BE2C (cell line): ENCODE measurements around the gene IFIH1.

Source experiments
- DNase-seq: peaks from one replicate; pipeline ENCODE4 v3.0.0-alpha.2; 2020
- H3K27me3 ChIP-seq: fragments of 250-450 bp; sonication (Bioruptor Pico); 2 replicates; pipeline ENCODE4 v1.5.1; 2020; ENCODE audit warnings: mild to moderate bottlenecking
- H3K36me3 ChIP-seq: fragments of 250-450 bp; sonication (Bioruptor Pico); 2 replicates; pipeline ENCODE4 v1.5.1; 2020; ENCODE audit warnings: mild to moderate bottlenecking
- H3K4me1 ChIP-seq: fragments of 250-450 bp; sonication (Bioruptor Pico); 2 replicates; pipeline ENCODE4 v1.5.1; 2020
- H3K4me3 ChIP-seq: 2 replicates; pipeline ENCODE4 v1.5.1; 2011; ENCODE audit warnings: low read depth, low read length
- H3K9me3 ChIP-seq: fragments of 250-450 bp; sonication (Bioruptor Pico); 2 replicates; pipeline ENCODE4 v1.5.1; 2020
- TF ChIP-seq, protein P1 (sequence below): IDR thresholded peaks from 2 replicates; pipeline ENCODE4 v1.5.1; 2012; ENCODE audit warnings: mild to moderate bottlenecking, low read depth, low read length

IFIH1 gene

DNA sequence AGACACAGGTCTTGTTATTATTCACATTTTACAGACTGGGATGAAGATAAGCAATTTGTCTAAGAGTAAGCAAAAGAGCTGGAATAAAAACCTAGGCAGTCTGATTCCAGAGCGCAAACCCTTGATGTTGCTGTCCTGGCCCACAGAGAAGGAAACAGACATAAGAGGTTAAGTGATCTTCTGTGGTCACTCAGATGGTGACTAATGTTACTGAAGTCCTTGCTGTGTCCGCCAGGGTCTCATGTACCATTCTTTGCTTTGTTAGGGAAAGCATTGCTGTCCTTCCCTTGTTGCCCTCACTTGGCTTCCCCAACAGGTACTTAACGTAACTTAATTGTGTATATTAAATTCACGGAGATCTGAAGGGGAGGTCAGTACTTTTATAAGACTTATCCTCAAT lies 60.3 kb downstream of the IFIH1 start:
- Histone ChIP-seq H3K9me3 (no peaks in the 10 kb centered on the region), H3K4me3 (no peak overlapping the region), H3K4me1 (no peaks in the 10 kb centered on the region), H3K27me3 (no peaks in the 10 kb centered on the region), H3K36me3 (no peaks in the 10 kb centered on the region)
- TF ChIP-seq, protein P1, sequence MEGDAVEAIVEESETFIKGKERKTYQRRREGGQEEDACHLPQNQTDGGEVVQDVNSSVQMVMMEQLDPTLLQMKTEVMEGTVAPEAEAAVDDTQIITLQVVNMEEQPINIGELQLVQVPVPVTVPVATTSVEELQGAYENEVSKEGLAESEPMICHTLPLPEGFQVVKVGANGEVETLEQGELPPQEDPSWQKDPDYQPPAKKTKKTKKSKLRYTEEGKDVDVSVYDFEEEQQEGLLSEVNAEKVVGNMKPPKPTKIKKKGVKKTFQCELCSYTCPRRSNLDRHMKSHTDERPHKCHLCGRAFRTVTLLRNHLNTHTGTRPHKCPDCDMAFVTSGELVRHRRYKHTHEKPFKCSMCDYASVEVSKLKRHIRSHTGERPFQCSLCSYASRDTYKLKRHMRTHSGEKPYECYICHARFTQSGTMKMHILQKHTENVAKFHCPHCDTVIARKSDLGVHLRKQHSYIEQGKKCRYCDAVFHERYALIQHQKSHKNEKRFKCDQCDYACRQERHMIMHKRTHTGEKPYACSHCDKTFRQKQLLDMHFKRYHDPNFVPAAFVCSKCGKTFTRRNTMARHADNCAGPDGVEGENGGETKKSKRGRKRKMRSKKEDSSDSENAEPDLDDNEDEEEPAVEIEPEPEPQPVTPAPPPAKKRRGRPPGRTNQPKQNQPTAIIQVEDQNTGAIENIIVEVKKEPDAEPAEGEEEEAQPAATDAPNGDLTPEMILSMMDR: no peak
- DNase-seq: no peak

DNA sequence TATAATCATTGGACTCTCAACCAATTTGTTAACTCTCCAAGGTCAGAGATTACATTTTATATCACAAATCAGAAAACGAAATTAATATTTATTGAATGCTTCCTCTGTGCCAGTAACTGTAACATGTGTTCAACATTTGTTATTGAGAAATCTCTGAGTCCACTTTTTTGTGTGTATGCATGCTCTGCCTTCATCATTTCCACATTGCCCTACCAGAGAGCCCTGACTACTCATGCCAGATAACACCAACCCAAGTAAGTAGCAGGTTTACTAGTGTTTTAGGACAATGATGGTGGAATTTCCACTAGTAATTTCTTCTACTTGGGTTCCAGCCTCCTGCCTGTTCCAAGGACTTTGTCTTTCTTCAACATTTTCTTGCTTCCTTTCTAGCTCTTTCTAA lies 61.1 kb downstream of the IFIH1 start:
- H3K27me3 ChIP-seq: no peaks in the 10 kb centered on the region
- H3K9me3 ChIP-seq: no peaks in the 10 kb centered on the region
- no peaks in the 10 kb centered on the region for H3K36me3 ChIP-seq
- TF ChIP-seq, protein P1: no peak
- no peak for DNase-seq
- no peak overlapping the region for H3K4me3 ChIP-seq
- H3K4me1 ChIP-seq: no peaks in the 10 kb centered on the region

DNA sequence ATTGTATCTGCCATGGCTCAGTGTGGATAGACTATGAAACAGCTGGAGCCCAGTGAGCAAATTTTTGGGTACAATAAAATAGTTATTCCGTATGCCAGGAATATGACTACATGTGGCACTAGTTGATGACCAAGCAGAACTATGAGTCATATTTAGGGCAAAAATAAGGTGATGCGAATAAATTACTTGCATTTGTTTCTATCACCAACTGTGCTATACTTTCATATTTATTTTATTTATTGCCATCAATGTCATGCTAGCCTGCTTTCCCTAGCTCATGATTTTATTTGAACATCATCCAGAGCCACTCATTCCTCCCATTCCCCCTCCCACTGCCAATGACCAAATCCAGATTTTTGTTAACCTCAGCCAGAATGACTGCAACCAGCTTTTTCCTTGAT lies 61.9 kb downstream of the IFIH1 start:
- no peaks in the 10 kb centered on the region for H3K27me3 ChIP-seq
- H3K36me3 ChIP-seq: no peaks in the 10 kb centered on the region
- no peaks in the 10 kb centered on the region for H3K4me1 ChIP-seq
- TF ChIP-seq, protein P1: no peak
- H3K9me3 ChIP-seq: no peaks in the 10 kb centered on the region
- H3K4me3 ChIP-seq: no peak overlapping the region
- no peak for DNase-seq

DNA sequence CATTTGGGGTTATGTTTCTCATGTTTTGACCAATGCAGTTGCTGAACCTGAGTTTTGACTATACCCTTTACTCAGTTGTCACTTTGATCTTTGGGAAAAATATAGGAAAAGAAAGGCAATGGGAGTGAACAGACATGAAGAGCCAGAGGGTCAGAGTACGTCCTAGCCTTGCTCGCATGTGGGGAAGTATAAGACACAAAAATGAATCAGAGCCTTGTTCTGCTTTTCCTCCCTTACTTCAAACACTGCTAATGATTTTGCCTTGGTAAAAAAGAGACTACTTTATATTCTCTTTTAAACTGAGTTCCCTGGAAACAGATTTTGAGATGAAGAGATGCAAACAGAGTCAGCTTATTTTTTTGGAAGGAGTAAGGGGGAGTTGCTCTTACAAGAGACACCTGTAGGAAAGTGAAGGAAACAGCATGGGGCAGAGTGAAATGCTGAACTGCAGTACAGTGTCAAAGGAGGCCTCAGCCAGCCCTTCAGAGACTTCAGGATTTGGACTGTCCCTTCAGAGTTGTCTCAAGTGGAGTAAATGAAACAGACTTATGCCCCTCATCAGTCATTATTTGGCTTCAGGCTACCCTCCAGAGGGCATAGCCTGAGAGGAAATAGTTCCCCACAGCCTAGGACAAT lies 64.1 kb downstream of the IFIH1 start:
- Histone ChIP-seq H3K36me3 (no peaks in the 10 kb centered on the region), H3K27me3 (no peaks in the 10 kb centered on the region), H3K4me3 (no peak overlapping the region), H3K4me1 (no peaks in the 10 kb centered on the region), H3K9me3 (no peaks in the 10 kb centered on the region)
- TF ChIP-seq, protein P1: no peak
- no peak for DNase-seq

DNA sequence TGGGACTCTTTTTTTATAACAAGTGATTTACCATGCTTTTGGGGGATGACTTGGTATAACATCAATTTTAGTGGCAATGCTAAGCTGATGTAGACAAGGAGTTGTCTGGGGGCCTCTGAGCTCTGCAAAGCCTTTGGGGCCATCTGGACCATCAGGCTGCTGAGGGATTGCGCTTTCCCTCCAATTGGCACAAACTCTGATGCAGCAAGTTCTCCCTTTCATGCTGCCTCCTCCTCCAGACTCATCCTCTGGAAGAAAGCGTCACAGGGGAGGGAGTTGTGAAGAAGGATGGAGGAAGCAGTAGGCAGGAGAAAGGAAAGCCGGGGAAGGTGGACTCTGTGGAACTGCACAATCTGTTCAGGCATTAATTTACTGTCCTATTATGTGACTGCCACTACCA lies 65.0 kb downstream of the IFIH1 start:
- Histone ChIP-seq H3K4me3 (no peak overlapping the region), H3K4me1 (no peaks in the 10 kb centered on the region), H3K36me3 (no peaks in the 10 kb centered on the region), H3K27me3 (no peaks in the 10 kb centered on the region), H3K9me3 (no peaks in the 10 kb centered on the region)
- DNase-seq: no peak
- TF ChIP-seq, protein P1: no peak

DNA sequence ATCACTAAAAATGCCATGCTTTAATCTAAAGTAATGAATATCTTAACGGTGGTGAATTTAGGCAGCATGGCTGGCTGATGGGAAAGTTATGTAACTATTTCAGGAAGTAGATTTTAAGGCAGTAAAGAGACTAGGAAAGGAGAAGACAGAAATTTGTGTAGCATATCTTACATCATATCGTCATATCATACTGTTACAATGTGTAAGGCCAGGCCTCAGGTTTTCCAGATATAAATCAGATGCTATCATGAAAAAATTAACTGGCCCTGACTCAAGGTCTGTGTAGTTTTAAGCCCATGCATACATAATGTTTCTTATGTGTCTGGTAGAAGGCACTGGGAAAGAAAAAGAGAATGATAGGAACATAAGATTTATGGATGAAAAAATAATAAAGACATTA lies 66.3 kb downstream of the IFIH1 start:
- Histone ChIP-seq H3K4me1 (no peaks in the 10 kb centered on the region), H3K36me3 (no peaks in the 10 kb centered on the region), H3K4me3 (no peak overlapping the region), H3K27me3 (no peaks in the 10 kb centered on the region), H3K9me3 (no peaks in the 10 kb centered on the region)
- TF ChIP-seq, protein P1: no peak
- no peak for DNase-seq
